A673 (cell line): ENCODE results near the gene NPR2.

ENCODE experiments used
- CTCF ChIP-seq: fragments of 300-800, 200-600 bp; sonication (generic); conservative IDR thresholded peaks from 2 replicates; pipeline ENCODE4 v1.5.1; 2017; ENCODE audit warnings: low read depth, mild to moderate bottlenecking, antibody characterized with exemption, low read length, moderate library complexity, mixed read lengths
- EZH2 ChIP-seq: fragments of 200-600 bp; sonication (generic); IDR thresholded peaks from 2 replicates; pipeline ENCODE4 v1.6.1; 2017; ENCODE audit warnings: borderline replicate concordance, low read depth, mild to moderate bottlenecking, mixed read lengths, antibody characterized with exemption, low read length; ENCODE audit not compliant: poor library complexity, severe bottlenecking

- TF ChIP-seq CTCF (peak; percentile 82), EZH2 (no peak)
These were observed 34.8 kb upstream of the NPR2 start for GRCh38 chr9:35756275-35757225.
